Measurements from ENCODE around the gene DENND4C.

GRCh38 chr9:19376931-19377330 lies 146.4 kb downstream of the DENND4C start:
- TF ChIP-seq, protein P1, sequence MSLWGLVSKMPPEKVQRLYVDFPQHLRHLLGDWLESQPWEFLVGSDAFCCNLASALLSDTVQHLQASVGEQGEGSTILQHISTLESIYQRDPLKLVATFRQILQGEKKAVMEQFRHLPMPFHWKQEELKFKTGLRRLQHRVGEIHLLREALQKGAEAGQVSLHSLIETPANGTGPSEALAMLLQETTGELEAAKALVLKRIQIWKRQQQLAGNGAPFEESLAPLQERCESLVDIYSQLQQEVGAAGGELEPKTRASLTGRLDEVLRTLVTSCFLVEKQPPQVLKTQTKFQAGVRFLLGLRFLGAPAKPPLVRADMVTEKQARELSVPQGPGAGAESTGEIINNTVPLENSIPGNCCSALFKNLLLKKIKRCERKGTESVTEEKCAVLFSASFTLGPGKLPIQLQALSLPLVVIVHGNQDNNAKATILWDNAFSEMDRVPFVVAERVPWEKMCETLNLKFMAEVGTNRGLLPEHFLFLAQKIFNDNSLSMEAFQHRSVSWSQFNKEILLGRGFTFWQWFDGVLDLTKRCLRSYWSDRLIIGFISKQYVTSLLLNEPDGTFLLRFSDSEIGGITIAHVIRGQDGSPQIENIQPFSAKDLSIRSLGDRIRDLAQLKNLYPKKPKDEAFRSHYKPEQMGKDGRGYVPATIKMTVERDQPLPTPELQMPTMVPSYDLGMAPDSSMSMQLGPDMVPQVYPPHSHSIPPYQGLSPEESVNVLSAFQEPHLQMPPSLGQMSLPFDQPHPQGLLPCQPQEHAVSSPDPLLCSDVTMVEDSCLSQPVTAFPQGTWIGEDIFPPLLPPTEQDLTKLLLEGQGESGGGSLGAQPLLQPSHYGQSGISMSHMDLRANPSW (CRISPR knock-in tag; conservative IDR thresholded peaks at IDR 0.05; ENCODE audit: low read depth): no peak
- TF ChIP-seq GTF2I (CRISPR knock-in tag; conservative IDR thresholded peaks at IDR 0.05) (no peak), MLX (CRISPR knock-in tag; IDR thresholded peaks at IDR 0.05) (no peak), CBFB (CRISPR knock-in tag; IDR thresholded peaks at IDR 0.05; ENCODE audit: low read depth) (no peak), ATF3 (CRISPR knock-in tag; conservative IDR thresholded peaks at IDR 0.05) (no peak), ZNF138 (CRISPR knock-in tag; conservative IDR thresholded peaks at IDR 0.05) (no peak), NR2C2 (CRISPR knock-in tag; IDR thresholded peaks at IDR 0.05) (no peak)
- TF ChIP-seq, protein P2, sequence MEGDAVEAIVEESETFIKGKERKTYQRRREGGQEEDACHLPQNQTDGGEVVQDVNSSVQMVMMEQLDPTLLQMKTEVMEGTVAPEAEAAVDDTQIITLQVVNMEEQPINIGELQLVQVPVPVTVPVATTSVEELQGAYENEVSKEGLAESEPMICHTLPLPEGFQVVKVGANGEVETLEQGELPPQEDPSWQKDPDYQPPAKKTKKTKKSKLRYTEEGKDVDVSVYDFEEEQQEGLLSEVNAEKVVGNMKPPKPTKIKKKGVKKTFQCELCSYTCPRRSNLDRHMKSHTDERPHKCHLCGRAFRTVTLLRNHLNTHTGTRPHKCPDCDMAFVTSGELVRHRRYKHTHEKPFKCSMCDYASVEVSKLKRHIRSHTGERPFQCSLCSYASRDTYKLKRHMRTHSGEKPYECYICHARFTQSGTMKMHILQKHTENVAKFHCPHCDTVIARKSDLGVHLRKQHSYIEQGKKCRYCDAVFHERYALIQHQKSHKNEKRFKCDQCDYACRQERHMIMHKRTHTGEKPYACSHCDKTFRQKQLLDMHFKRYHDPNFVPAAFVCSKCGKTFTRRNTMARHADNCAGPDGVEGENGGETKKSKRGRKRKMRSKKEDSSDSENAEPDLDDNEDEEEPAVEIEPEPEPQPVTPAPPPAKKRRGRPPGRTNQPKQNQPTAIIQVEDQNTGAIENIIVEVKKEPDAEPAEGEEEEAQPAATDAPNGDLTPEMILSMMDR (IDR thresholded peaks at IDR 0.05): no peak

All from WTC11 (cell line).